ENCODE data around the gene TIMM22. TPM values are rescaled to one million over a fixed set of nuclear protein-coding genes. Genes with fewer than 3 reads are reported as not detected.

The TIMM22 gene
- polyA plus RNA-seq, 1 experiment: 17.7 TPM

- H3K27me3 ChIP-seq (ENCODE audit: control insufficient read depth, insufficient read depth, low read length): no peaks in the 10 kb centered on the region
- H3K4me3 ChIP-seq (ENCODE audit: low read depth, low read length): no peak overlapping the region
- no peak for TF ChIP-seq CTCF (IDR thresholded peaks at IDR 0.05; ENCODE audit: low read depth, low read length)
- ChIA-PET CTCF (no interaction called here), POLR2A (no interaction called here)
- H3K27ac ChIP-seq (ENCODE audit: low read depth, low read length): no peak overlapping the region
- H3K9me3 ChIP-seq (ENCODE audit: control insufficient read depth, insufficient read depth, low read length): no peaks in the 10 kb centered on the region; the same call in 1 of the 2 replicates
- DNase-seq (ENCODE audit: low read depth, low spot score): no peak
Measured at GRCh38 chr17:958712-959451, 38.0 kb upstream of the TIMM22 start.

- no peak for DNase-seq (ENCODE audit: low read depth, low spot score)
- no peaks in the 10 kb centered on the region for H3K27me3 ChIP-seq (ENCODE audit: control insufficient read depth, insufficient read depth, low read length)
- no peak for TF ChIP-seq CTCF (IDR thresholded peaks at IDR 0.05; ENCODE audit: low read depth, low read length)
- H3K4me3 ChIP-seq (ENCODE audit: low read depth, low read length): no peak overlapping the region
- CTCF ChIA-PET: no interaction called here
- POLR2A ChIA-PET: no interaction called here
- H3K9me3 ChIP-seq (ENCODE audit: control insufficient read depth, insufficient read depth, low read length): no peaks in the 10 kb centered on the region; the same call in 1 of the 2 replicates
- H3K27ac ChIP-seq (ENCODE audit: low read depth, low read length): no peak overlapping the region
Measured at GRCh38 chr17:962166-962565, 34.8 kb upstream of the TIMM22 start.

GRCh38 chr17:962670-963069 lies 34.3 kb upstream of the TIMM22 start:
- CTCF ChIA-PET: no interaction called here

GRCh38 chr17:964876-965275 lies 32.1 kb upstream of the TIMM22 start:
- H3K27me3 ChIP-seq (ENCODE audit: control insufficient read depth, insufficient read depth, low read length): no peaks in the 10 kb centered on the region
- POLR2A ChIA-PET: interaction anchor here (1.4 to 1.5 kb wide), 2 partner anchors 10 to 32 kb away, joined by 3 to 8 read pairs; no protein-coding TSS in a partner anchor
- no peaks in the 10 kb centered on the region for H3K9me3 ChIP-seq (ENCODE audit: control insufficient read depth, insufficient read depth, low read length)
- TF ChIP-seq CTCF (IDR thresholded peaks at IDR 0.05; ENCODE audit: low read depth, low read length): no peak
- no peak overlapping the region; the same call in 1 of the 2 replicates for H3K4me3 ChIP-seq (ENCODE audit: low read depth, low read length)
- CTCF ChIA-PET: interaction anchor here (1.2 to 1.4 kb wide), 2 partner anchors 32 to 92 kb away, joined by 3 to 5 read pairs; partner anchors contain the start of gene TIMM22
- DNase-seq (ENCODE audit: low read depth, low spot score): no peak
- H3K27ac ChIP-seq (ENCODE audit: low read depth, low read length): peak overlapping the region; percentile 31

More at GRCh38 chr17:962670-963069, 34.3 kb upstream of the TIMM22 start:
- Histone ChIP-seq H3K4me3 (ENCODE audit: low read depth, low read length) (no peak overlapping the region), H3K27ac (ENCODE audit: low read depth, low read length) (no peak overlapping the region), H3K9me3 (ENCODE audit: control insufficient read depth, insufficient read depth, low read length) (no peaks in the 10 kb centered on the region; the same call in 1 of the 2 replicates), H3K27me3 (ENCODE audit: control insufficient read depth, insufficient read depth, low read length) (no peaks in the 10 kb centered on the region)
- DNase-seq (ENCODE audit: low read depth, low spot score): no peak
- no peak for TF ChIP-seq CTCF (IDR thresholded peaks at IDR 0.05; ENCODE audit: low read depth, low read length)
- POLR2A ChIA-PET: no interaction called here

- DNase-seq (ENCODE audit: low read depth, low spot score): no peak
- H3K27ac ChIP-seq (ENCODE audit: low read depth, low read length): peak overlapping the region; percentile 34
- CTCF ChIA-PET: interaction anchor here (1.2 to 1.4 kb wide), 2 partner anchors 31 to 91 kb away, joined by 3 to 5 read pairs; partner anchors contain the start of gene TIMM22
- no peak overlapping the region for H3K4me3 ChIP-seq (ENCODE audit: low read depth, low read length)
- no peaks in the 10 kb centered on the region for H3K9me3 ChIP-seq (ENCODE audit: control insufficient read depth, insufficient read depth, low read length)
- POLR2A ChIA-PET: interaction anchor here (0.7 to 1.5 kb wide), 3 partner anchors 11 to 178 kb away, joined by 3 to 8 read pairs (median 4); no protein-coding TSS in a partner anchor
- TF ChIP-seq CTCF (IDR thresholded peaks at IDR 0.05; ENCODE audit: low read depth, low read length): no peak
- no peaks in the 10 kb centered on the region for H3K27me3 ChIP-seq (ENCODE audit: control insufficient read depth, insufficient read depth, low read length)
Measured at GRCh38 chr17:965311-965989, 31.5 kb upstream of the TIMM22 start.
